Amniotic epithelial cell (primary cell): ENCODE measurements around the gene NAT14.
"Not testable (repeated sequence)": the region's sequence is repeated elsewhere in the genome, so short reads cannot be mapped to it uniquely, and the experiment has no call there.

Experiments
- DNase-seq: peaks from one replicate; pipeline ENCODE4 v3.0.0-alpha.2; 2010; ENCODE audit warnings: low read depth

NAT14 gene

DNA sequence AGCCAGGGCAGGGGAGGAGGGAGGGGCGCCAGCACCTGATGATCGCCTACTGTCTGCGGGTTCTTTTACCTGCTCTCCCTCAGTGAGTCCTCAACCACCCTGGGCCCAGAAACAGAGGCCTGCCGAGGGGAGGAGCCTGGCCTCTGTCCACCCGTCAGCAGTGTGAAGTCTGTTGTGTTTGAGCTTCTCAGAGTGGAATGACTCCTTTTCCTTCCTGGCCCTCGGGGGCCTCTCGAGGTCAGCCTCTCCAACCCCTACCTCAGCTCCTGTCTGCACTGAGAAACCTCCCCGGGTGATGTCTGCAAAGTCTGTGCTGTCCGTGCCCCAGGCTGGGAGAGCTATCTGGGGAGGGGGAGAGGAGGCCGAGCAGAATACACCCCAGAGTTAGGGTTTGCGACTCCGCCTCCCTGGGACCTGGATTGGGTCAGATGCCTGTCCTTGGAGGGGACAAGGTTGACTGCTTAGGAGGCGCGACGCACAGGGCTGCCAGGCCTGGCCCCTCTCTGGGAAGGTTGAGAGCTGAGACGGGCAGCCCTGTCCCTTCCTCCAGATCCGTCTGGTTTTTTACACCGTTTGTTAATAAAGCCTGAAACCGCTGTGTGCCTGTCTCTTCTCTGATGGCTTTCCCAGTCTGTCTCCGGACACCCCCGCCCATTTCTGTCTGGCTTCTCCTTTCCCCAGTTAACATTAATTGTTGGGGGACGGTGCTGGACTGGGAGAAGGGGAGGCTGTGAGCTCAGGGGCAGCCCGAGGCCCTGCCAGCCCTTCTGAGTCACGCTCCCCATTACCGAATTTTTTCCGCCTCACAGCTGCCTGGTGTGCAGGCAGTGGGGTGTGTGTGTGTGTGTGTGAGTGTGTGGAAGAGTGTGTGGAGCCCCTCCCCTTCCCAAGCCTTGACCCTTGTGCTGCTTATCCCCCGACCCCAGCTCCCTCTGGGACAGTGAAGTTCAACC is 2.3 kb downstream of the NAT14 start:
- peak; percentile 91 for DNase-seq

DNA sequence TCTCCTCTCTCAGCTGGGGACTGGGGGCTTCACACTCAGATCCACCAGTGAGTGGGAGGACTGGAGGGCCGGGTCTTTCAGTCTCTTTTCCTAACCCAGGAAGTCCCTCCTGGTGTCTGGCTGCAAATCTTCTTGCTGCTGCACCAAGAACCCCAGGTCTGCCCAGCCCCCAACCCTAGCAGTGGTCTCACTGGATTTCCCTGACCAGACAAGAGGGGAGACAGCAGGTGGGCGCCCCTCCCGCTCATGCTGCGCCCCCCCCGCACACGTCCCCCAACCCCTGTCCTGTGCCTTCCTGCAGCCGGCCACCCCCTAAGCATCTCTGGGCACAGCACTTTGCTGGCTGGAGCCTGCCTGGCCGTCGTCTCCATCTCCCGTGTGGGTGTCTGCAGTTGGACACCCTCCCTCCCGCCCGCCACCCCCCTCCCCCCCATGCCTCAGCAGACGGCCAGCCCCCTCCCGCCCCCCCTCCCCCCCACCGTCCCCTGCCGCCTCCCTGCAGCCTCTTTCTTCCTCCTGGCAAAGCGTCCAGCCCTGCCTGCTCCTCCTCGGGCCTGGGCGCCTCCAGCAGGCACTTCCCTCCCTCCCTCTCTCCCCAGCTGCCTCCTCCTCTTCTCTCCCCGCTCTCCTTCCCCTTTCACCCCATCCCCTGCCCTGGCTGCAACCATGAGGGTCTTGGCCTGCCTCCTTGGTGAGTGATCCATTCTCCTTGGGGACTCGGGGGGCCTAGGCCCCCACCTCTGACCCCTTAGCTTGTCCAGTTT is 3.1 kb downstream of the NAT14 start, which contains the start of gene SSC5D:
TSS of gene SSC5D (plus strand) at position 513 of the 764 bp plus-strand sequence. CDS start at position 667, 154 bp downstream.
- peak; percentile 24 for DNase-seq

GRCh38 chr19:55488986-55489710 is 4.2 kb downstream of the NAT14 start:
- no peak for DNase-seq

- DNase-seq, result no peak
Measured at GRCh38 chr19:55489711-55490477, 4.9 kb downstream of the NAT14 start.

GRCh38 chr19:55490478-55491432 is 5.8 kb downstream of the NAT14 start:
- DNase-seq, result no peak

GRCh38 chr19:55491546-55492360 is 6.8 kb downstream of the NAT14 start:
- no peak for DNase-seq

- DNase-seq, result no peak
Measured at GRCh38 chr19:55492362-55492944, 7.5 kb downstream of the NAT14 start.

GRCh38 chr19:55493052-55493644 is 8.2 kb downstream of the NAT14 start:
- DNase-seq, result no peak

DNA sequence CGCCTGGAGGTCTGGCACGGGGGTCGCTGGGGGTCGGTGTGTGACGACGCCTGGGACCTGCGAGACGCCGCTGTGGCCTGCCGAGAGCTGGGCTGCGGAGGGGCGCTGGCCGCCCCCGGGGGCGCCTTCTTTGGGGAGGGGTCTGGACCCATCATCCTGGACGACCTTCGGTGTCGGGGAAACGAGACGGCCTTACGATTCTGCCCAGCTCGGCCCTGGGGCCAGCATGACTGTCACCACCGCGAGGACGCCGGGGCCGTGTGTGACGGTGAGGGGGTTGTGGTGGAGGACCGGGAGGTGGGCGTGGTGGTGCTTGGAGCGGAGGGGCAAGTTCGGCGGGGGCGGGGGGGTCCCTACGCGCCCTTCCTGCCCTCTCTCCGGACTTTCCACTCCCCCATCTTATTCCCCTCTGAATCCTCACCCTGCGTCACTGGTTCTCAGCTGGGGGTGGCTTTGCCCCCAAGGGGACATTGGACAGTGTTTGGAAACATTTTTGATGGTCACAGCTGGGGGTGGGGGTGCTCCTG is 8.7 kb downstream of the NAT14 start:
- DNase-seq, result no peak

- DNase-seq, result peak; percentile 80
Measured at GRCh38 chr19:55494172-55494761, 9.3 kb downstream of the NAT14 start.

DNA sequence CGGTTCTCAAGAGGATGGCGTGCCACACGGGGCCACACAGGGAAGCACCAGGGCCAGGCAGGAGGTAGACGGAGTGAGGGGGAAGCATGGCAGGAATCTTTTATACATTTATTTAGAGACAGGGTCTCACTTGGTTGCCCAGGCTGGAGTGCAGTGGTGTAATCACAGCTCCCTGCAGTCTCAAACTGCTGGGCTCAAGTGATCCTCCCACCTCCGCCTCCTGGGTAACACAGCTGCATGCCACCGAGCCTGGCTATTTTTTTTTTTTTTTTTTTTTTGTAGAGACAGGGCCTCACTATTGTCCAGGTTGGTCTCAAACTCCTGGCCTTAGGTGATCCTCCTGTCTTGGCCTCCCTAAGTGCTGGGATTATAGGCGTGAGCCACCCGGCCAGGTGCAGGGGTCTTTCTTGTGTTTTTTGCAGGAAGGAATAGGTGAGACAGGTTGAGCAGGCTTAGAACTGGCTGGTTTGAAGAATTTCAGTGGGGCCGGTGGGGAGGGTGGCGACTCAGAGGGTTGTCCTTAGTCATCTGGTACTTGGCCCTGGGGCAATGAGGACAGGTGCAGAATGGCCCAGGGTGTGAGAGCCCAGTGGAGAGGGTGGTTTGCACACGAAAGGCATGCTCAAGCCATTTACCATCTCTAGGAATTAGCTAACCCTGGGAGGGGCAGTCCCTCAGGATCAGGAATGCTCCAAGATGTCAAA is 10.8 kb downstream of the NAT14 start:
- no peak for DNase-seq

DNA sequence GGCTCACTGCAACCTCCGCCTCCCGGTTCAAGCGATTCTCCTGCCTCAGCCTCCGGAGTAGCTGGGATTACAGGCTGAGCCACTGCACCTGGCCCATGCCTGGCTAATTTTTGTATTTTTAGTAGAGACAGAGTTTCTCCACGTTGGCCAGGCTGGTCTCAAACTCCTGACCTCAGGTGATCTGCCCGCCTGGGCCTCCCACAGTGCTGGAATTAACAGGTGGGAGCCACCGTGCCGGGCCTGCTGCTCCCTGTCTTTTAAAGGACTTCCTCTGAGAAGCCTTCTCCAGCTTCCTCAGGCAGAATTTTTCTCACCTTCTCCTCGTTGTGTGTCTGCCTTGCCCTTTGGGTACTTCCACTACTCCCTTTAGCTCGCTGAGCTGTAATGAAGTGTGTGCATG is 11.8 kb downstream of the NAT14 start:
- not testable (repeated sequence) for DNase-seq

DNA sequence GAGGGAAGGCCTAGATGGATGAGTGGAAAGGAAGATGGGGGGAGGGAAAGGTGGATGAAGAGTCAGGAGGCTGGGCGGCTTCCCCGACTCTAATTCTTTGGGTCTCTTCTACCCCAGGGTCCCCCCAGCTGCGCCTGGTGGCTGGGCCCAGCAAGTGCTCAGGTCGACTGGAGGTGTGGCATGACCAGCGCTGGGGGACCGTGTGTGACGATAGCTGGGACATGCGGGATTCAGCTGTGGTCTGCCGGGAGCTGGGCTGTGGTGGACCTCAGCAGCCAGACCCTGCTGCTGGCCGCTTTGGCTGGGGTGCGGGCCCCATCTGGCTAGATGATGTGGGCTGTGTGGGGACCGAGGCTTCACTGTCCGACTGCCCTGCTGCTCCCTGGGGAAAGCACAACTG is 12.8 kb downstream of the NAT14 start:
- no peak for DNase-seq

GRCh38 chr19:55498246-55498840 is 13.4 kb downstream of the NAT14 start:
- no peak for DNase-seq

GRCh38 chr19:55500368-55500952 is 15.5 kb downstream of the NAT14 start:
- DNase-seq, result no peak

DNA sequence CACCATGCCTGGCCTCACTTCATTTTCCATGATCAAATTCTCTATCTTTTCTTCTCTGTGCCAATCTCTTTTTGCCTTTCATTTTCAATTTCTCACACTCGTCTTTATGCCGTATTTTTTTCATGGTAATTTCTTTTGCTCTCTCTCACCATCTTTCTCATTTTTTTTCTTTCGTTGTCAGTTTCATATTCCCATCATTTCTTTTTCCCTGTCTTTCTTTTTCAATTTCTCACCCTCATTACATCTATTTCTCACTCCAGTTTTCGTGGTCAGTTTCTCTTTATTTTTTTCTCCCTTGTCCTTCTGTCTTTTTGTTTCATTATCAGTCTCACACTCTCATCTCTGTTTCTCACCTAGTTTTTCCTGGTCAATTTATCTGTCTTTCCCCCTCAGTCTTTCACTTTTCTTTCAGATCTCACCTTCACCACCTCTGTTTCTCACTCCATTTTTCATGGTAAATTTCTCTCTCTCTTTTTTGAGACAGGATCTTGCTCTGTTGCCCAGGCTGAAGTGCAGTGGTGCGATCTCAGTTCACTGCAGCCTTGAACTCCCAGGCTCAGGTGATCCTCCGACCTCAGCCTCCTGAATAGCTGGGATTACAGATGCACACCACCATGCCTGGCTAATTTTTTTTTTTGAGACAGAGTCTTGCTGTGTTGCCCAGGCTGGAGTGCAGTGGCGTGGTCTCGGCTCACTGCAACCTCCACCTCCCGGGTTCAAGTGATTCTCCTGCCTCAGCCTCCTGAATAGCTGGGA is 17.4 kb downstream of the NAT14 start:
- no peak for DNase-seq
